ENCODE data around the gene RTCA. TPM values are rescaled to one million over a fixed set of nuclear protein-coding genes. Genes with fewer than 3 reads are reported as not detected.

RTCA gene
- total and polyA plus RNA-seq, 2 donors (not counting 1 experiment from before 2014, with no cell fraction given), result 15.7 to 31.0 TPM

GRCh38 chr1:100300691-100301090, 34.7 kb downstream of the RTCA start:
- WGBS (ENCODE audit: insufficient coverage), result 96% methylated on average over 5 of the region's 5 CpGs
- POLR2A ChIA-PET, result no interaction called here
- Histone ChIP-seq H2AFZ (ENCODE audit: insufficient read depth, low read depth, low read length, poor library complexity, severe bottlenecking) (no peak overlapping the region), H3K9ac (ENCODE audit: low read length) (no peak overlapping the region), H3K4me3 (ENCODE audit: control extremely low read depth in 1 of 5, extremely low read depth in 1 of 5, insufficient read depth in 1 of 5, low read depth in 2 of 5, low read length in 4 of 5) (no peak overlapping the region), H3K27me3 (replicated peaks in 1 of 4; ENCODE audit: control extremely low read depth in 1 of 4, control insufficient read depth in 3 of 4, insufficient read depth in 4 of 4, low read length in 3 of 4) (no peaks in the 10 kb centered on the region), H3K4me2 (replicated peaks; ENCODE audit: low read depth, low read length, poor library complexity, severe bottlenecking) (no peak overlapping the region), H3K36me3 (replicated peaks in 1 of 2; ENCODE audit: control extremely low read depth in 1 of 2, control insufficient read depth in 1 of 2, extremely low read depth in 1 of 2, insufficient read depth in 2 of 2, low read length in 1 of 2) (no peaks in the 10 kb centered on the region), H3K9me3 (ENCODE audit: control extremely low read depth in 1 of 3, control insufficient read depth in 2 of 3, insufficient read depth in 1 of 3, low read length in 2 of 3) (peaks cover 0 to 3% (median 0%) of the 10 kb centered on the region in 3 donors), H3K4me1 (ENCODE audit: control insufficient read depth in 2 of 2, insufficient read depth in 2 of 2, low read length in 2 of 2) (no peaks in the 10 kb centered on the region), H4K20me1 (ENCODE audit: control insufficient read depth, insufficient read depth, low read length, poor library complexity, severe bottlenecking) (no peaks in the 10 kb centered on the region), H3K79me2 (ENCODE audit: control insufficient read depth, insufficient read depth, low read length) (no peaks in the 10 kb centered on the region), H3K27ac (ENCODE audit: low read length in 2 of 2) (no peak overlapping the region)
- DNase-seq (no peak), ATAC-seq (ENCODE audit: low read depth) (no peak)
- intact Hi-C loops (cut with micrococcal nuclease), result no loop called here
- Mint-ChIP-seq H3K27ac (no peak overlapping the region), H3K4me1 (no peaks in the 10 kb centered on the region), H3K27me3 (no peaks in the 10 kb centered on the region), H3K9me3 (ENCODE audit: insufficient read depth) (peaks cover 4% of the 10 kb centered on the region), H3K4me3 (no peak overlapping the region)
- CTCF ChIA-PET, result interaction anchor here (0.8 kb wide), 1 partner anchor 158 kb away, joined by 4 read pairs; no protein-coding TSS in a partner anchor
- no peak for TF ChIP-seq CTCF (IDR thresholded peaks at IDR 0.05)
- no peak for TF ChIP-seq EZH2 (IDR thresholded peaks at IDR 0.05; ENCODE audit: borderline replicate concordance, insufficient read depth, low read depth, low read length, poor library complexity, severe bottlenecking)

- Histone ChIP-seq H3K27ac (ENCODE audit: low read length in 2 of 2) (no peak overlapping the region), H4K20me1 (ENCODE audit: control insufficient read depth, insufficient read depth, low read length, poor library complexity, severe bottlenecking) (no peaks in the 10 kb centered on the region), H3K27me3 (replicated peaks in 1 of 4; ENCODE audit: control extremely low read depth in 1 of 4, control insufficient read depth in 3 of 4, insufficient read depth in 4 of 4, low read length in 3 of 4) (no peaks in the 10 kb centered on the region), H3K4me1 (ENCODE audit: control insufficient read depth in 2 of 2, insufficient read depth in 2 of 2, low read length in 2 of 2) (no peaks in the 10 kb centered on the region), H3K36me3 (replicated peaks in 1 of 2; ENCODE audit: control extremely low read depth in 1 of 2, control insufficient read depth in 1 of 2, extremely low read depth in 1 of 2, insufficient read depth in 2 of 2, low read length in 1 of 2) (no peaks in the 10 kb centered on the region), H3K79me2 (ENCODE audit: control insufficient read depth, insufficient read depth, low read length) (no peaks in the 10 kb centered on the region), H3K4me2 (replicated peaks; ENCODE audit: low read depth, low read length, poor library complexity, severe bottlenecking) (no peak overlapping the region), H3K9ac (ENCODE audit: low read length) (no peak overlapping the region), H2AFZ (ENCODE audit: insufficient read depth, low read depth, low read length, poor library complexity, severe bottlenecking) (no peak overlapping the region), H3K9me3 (ENCODE audit: control extremely low read depth in 1 of 3, control insufficient read depth in 2 of 3, insufficient read depth in 1 of 3, low read length in 2 of 3) (no peaks in the 10 kb centered on the region), H3K4me3 (ENCODE audit: control extremely low read depth in 1 of 5, extremely low read depth in 1 of 5, insufficient read depth in 1 of 5, low read depth in 2 of 5, low read length in 4 of 5) (no peak overlapping the region)
- CTCF ChIA-PET, result no interaction called here
- Mint-ChIP-seq H3K4me3 (no peak overlapping the region), H3K4me1 (no peaks in the 10 kb centered on the region), H3K9me3 (ENCODE audit: insufficient read depth) (no peaks in the 10 kb centered on the region), H3K27ac (no peak overlapping the region), H3K27me3 (no peaks in the 10 kb centered on the region)
- ATAC-seq (ENCODE audit: low read depth) (no peak), DNase-seq (no peak)
- POLR2A ChIA-PET, result no interaction called here
- TF ChIP-seq CTCF (IDR thresholded peaks at IDR 0.05) (no peak), EZH2 (IDR thresholded peaks at IDR 0.05; ENCODE audit: borderline replicate concordance, insufficient read depth, low read depth, low read length, poor library complexity, severe bottlenecking) (no peak)
- no CpG with 5 or more reads among the region's 2 CpGs for WGBS (ENCODE audit: insufficient coverage)
- intact Hi-C loops (cut with micrococcal nuclease), result no loop called here
These were observed 36.7 kb downstream of the RTCA start for GRCh38 chr1:100302739-100303138.
